A549 (cell line): ENCODE measurements around the gene NOS3. TPM values are rescaled to one million over a fixed set of nuclear protein-coding genes. Genes with fewer than 3 reads are reported as not detected.

ENCODE experiments used
- ATAC-seq, 2 experiments: fragments of 200-7000 bp in 1 of 2; fragments of >200 bp in 1 of 2; cut with Nextera tagmentation in 1 of 2; cut with Tn5 transposase in 1 of 2; 3 replicates each; pipeline versions ENCODE4 v1.8.0 to v1.9.1; 2018 to 2020; ENCODE audit warnings: mild to moderate bottlenecking in 1 of 2, moderate library complexity in 1 of 2
- CTCF ChIA-PET: fragments of 300-600 bp; sonication (Branson Sonifier 250); formaldehyde crosslinking; extraction: SDS; loops from one replicate; lab custom pipeline; 2021; ENCODE audit warnings: antibody characterized with exemption, inconsistent platforms; lab: Yijun Ruan, JAX
- POLR2A ChIA-PET: fragments of 350-600 bp; formaldehyde crosslinking; extraction: SDS; loops from one replicate; lab custom pipeline; 2021; ENCODE audit warnings: antibody characterized with exemption, inconsistent platforms; lab: Yijun Ruan, JAX
- DNase-seq, 2 experiments: peaks; one replicate each; pipeline versions ENCODE4 v3.0.0 to v3.0.0-alpha.2; 2011 to 2016; ENCODE audit warnings: low read depth in 1 of 2, low spot score in 1 of 2
- FAIRE-seq: peaks from 2 replicates; lab custom pipeline; 2011; peaks lifted over from hg19 to GRCh38; lab: Jason Lieb, UNC
- H3K27ac ChIP-seq, 2 experiments: fragments of >200 bp; sonication (Bioruptor Twin); formaldehyde crosslinking; 3 replicates each; pipeline ENCODE4 v1.5.1; 2016 to 2017
- H3K4me1 ChIP-seq: fragments of >200 bp; sonication (Bioruptor Twin); formaldehyde crosslinking; 3 replicates; pipeline ENCODE4 v1.6.1; 2016
- H3K4me2 ChIP-seq: fragments of >200 bp; sonication (Bioruptor Twin); formaldehyde crosslinking; 3 replicates; pipeline ENCODE4 v1.6.1; 2016
- H3K4me3 ChIP-seq: fragments of >200 bp; sonication (Bioruptor Twin); formaldehyde crosslinking; 3 replicates; pipeline ENCODE4 v1.5.1; 2016
- H3K9me3 ChIP-seq: fragments of >200 bp; sonication (Bioruptor Twin); formaldehyde crosslinking; 3 replicates; pipeline ENCODE4 v1.6.1; 2016
- CBX2 ChIP-seq: fragments of 200-600 bp; sonication (generic); IDR thresholded peaks from 2 replicates; pipeline ENCODE4 v1.6.1; 2016; ENCODE audit warnings: low read depth, mild to moderate bottlenecking, borderline replicate concordance
- CEBPB ChIP-seq, 2 experiments: fragments of >200 bp in 1 of 2; sonication (Bioruptor Twin) in 1 of 2; formaldehyde crosslinking in 1 of 2; IDR thresholded peaks; 2 replicates each; pipeline ENCODE4 v1.6.1; 2012 to 2016
- EHF ChIP-seq: fragments of 250-450 bp; sonication (Bioruptor Pico); IDR thresholded peaks from 2 replicates; pipeline ENCODE4 v1.5.0; 2020; ENCODE audit warnings: mild to moderate bottlenecking
- FOSB ChIP-seq: fragments of 250-450 bp; sonication (Bioruptor Pico); IDR thresholded peaks from 2 replicates; pipeline ENCODE4 v1.5.0; 2020; ENCODE audit warnings: mild to moderate bottlenecking, moderate library complexity
- HEYL ChIP-seq: fragments of 250-450 bp; sonication (Bioruptor Pico); IDR thresholded peaks from 2 replicates; pipeline ENCODE4 v1.8.0; 2021; ENCODE audit warnings: mild to moderate bottlenecking, moderate library complexity
- HOXA7 ChIP-seq: fragments of 250-450 bp; sonication (Bioruptor Pico); IDR thresholded peaks from 2 replicates; pipeline ENCODE4 v1.5.0; 2020; ENCODE audit warnings: mild to moderate bottlenecking, moderate library complexity
- HOXB5 ChIP-seq: fragments of 250-450 bp; sonication (Bioruptor Pico); IDR thresholded peaks from 2 replicates; pipeline ENCODE4 v1.5.0; 2020; ENCODE audit warnings: mild to moderate bottlenecking, moderate library complexity
- JUN ChIP-seq, 2 experiments: fragments of >200 bp; sonication (Bioruptor Twin); formaldehyde crosslinking; IDR thresholded peaks; 2 replicates in 1 of 2; 3 replicates in 1 of 2; pipeline ENCODE4 v1.6.1; 2016 to 2017
- JUNB ChIP-seq: fragments of >200 bp; sonication (Bioruptor Twin); formaldehyde crosslinking; IDR thresholded peaks from 2 replicates; pipeline ENCODE4 v1.6.1; 2016
- KDM5A ChIP-seq: fragments of 200-600 bp; sonication (generic); IDR thresholded peaks from 2 replicates; pipeline ENCODE4 v1.6.1; 2016; ENCODE audit warnings: antibody characterized with exemption, mild to moderate bottlenecking
- NFE2L2 ChIP-seq: fragments of 150-350 bp; conservative IDR thresholded peaks from 2 replicates; pipeline ENCODE4 v1.6.1; 2014; ENCODE audit warnings: low read length
- NR3C1 ChIP-seq: fragments of >200 bp; sonication (Bioruptor Twin); formaldehyde crosslinking; IDR thresholded peaks from 3 replicates; pipeline ENCODE4 v1.6.1; 2017
- PHF8 ChIP-seq: fragments of 200-600 bp; sonication (generic); IDR thresholded peaks from 2 replicates; pipeline ENCODE4 v1.6.1; 2016; ENCODE audit warnings: low read depth, mild to moderate bottlenecking, antibody characterized with exemption, moderate library complexity, borderline replicate concordance
- POLR2A ChIP-seq: IDR thresholded peaks from 2 replicates; pipeline ENCODE4 v1.6.1; 2012; ENCODE audit warnings: mild to moderate bottlenecking, low read length
- RARB ChIP-seq: fragments of 250-450 bp; sonication (Bioruptor Pico); IDR thresholded peaks from 2 replicates; pipeline ENCODE4 v1.8.0; 2021; ENCODE audit warnings: mild to moderate bottlenecking, moderate library complexity
- RFX5 ChIP-seq: fragments of 450-650 bp; IDR thresholded peaks from 2 replicates; pipeline ENCODE4 v1.7.1; 2014; ENCODE audit warnings: antibody characterized with exemption, mild to moderate bottlenecking, moderate library complexity
- RNF2 ChIP-seq: fragments of 200-600 bp; sonication (generic); IDR thresholded peaks from 2 replicates; pipeline ENCODE4 v1.6.1; 2016; ENCODE audit warnings: low read depth, mild to moderate bottlenecking, antibody characterized with exemption, moderate library complexity, borderline replicate concordance
- SMC3 ChIP-seq: fragments of >200 bp; sonication (Bioruptor Twin); formaldehyde crosslinking; IDR thresholded peaks from 3 replicates; pipeline ENCODE4 v1.6.1; 2018; ENCODE audit warnings: inconsistent platforms
- TFCP2L1 ChIP-seq: fragments of 250-450 bp; sonication (Bioruptor Pico); IDR thresholded peaks from 2 replicates; pipeline ENCODE4 v1.5.0; 2021; ENCODE audit warnings: mild to moderate bottlenecking
- TP53 ChIP-seq: fragments of 250-450 bp; sonication (Bioruptor Pico); IDR thresholded peaks from 2 replicates; pipeline ENCODE4 v1.5.0; 2021; ENCODE audit warnings: mild to moderate bottlenecking, moderate library complexity
- ZC3H11A ChIP-seq: fragments of 450-650 bp; IDR thresholded peaks from 2 replicates; pipeline ENCODE4 v1.6.1; 2014; ENCODE audit warnings: antibody characterized with exemption, mild to moderate bottlenecking
- ZNF302 ChIP-seq: fragments of 250-450 bp; sonication (Bioruptor Pico); IDR thresholded peaks from 2 replicates; pipeline ENCODE4 v1.9.0; 2021; ENCODE audit warnings: inconsistent platforms, mild to moderate bottlenecking, moderate library complexity
- ZSCAN20 ChIP-seq: fragments of 250-450 bp; sonication (Bioruptor Pico); IDR thresholded peaks from 2 replicates; pipeline ENCODE4 v1.8.0; 2022; ENCODE audit warnings: mild to moderate bottlenecking, moderate library complexity
- whole genome bisulfite sequencing: methylation state at CpG from one replicate; pipeline ENCODE4 v1.1.6; 2017; ENCODE audit errors: missing lambda C conversion rate; 5-methylcytosine and 5-hydroxymethylcytosine counted together
- polyA plus RNA-seq, 4 experiments: library from polyadenylated mRNA; depleted of rRNA in 3 of 4; stranded (reverse); fragments of >200 nt; fragmentation: RNase III in 1 of 4; extraction: RNeasy Plus Mini Kit Qiagen cat#74134 plus additional on column Dnase treatment in 1 of 4; gene quantifications; 2 replicates in 3 of 4; 3 replicates in 1 of 4; pipeline ENCODE4 v1.2.3, GENCODE V29; 2011 to 2017
- TF ChIP-seq, protein P1 (sequence below): fragments of 200-600 bp; sonication (generic); IDR thresholded peaks from 2 replicates; pipeline ENCODE4 v1.6.1; 2016; ENCODE audit warnings: antibody characterized with exemption, mild to moderate bottlenecking, moderate library complexity
- TF ChIP-seq, protein P2 (sequence below): IDR thresholded peaks from 2 replicates; pipeline ENCODE4 v1.6.1; 2012
- TF ChIP-seq, protein P3 (sequence below): fragments of >200 bp; sonication (Bioruptor Twin); formaldehyde crosslinking; IDR thresholded peaks from 2 replicates; pipeline ENCODE4 v1.6.1; 2016
- TF ChIP-seq, protein P4 (sequence below): fragments of >200 bp; sonication (Bioruptor Twin); formaldehyde crosslinking; IDR thresholded peaks from 3 replicates; pipeline ENCODE4 v1.5.1; 2016
- TF ChIP-seq, protein P5 (sequence below): IDR thresholded peaks from 2 replicates; pipeline ENCODE4 v1.6.1; 2012

NOS3 gene
- polyA plus RNA-seq, 2 of the 4 experiments (the other 2 are of a cell fraction): 0.52 to 0.71 TPM

DNA sequence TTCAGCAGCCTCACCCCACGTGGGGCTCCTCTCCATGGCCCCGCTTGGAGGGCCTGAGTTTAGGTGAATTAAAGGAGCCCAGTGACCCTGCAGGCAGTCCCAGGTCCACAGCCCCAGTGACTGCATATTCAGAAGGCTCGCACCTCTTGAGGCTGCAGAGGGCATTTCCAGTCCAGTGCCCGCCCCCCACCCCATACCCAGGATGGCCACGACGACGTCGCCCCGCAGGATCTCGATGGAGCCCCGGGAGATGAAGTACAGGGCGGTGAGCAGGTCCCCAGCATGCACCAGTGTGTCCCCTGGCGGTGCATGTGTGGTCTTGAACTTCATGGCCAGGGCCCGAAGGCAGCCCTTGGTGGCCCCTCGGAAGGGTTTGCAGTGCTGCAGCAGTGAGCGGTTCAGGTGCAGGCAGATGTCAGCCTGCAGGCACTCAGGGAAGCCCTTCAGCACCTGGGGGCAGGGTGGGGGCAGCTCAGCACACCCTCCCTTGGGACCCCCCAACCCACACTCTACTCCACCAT lies 40.8 kb upstream of the NOS3 start:
- H3K4me3 ChIP-seq: no peak overlapping the region
- no peaks in the 10 kb centered on the region for H3K4me1 ChIP-seq
- DNase-seq (no peak), FAIRE-seq (no peak), ATAC-seq (no peak)
- no peak overlapping the region for H3K27ac ChIP-seq
- no peaks in the 10 kb centered on the region for H3K9me3 ChIP-seq
- 79% methylated on average over 5 of the region's 16 CpGs for WGBS
- H3K4me2 ChIP-seq: no peak overlapping the region
- ChIA-PET POLR2A (no interaction called here), CTCF (interaction anchor here (1.1 to 1.2 kb wide), 3 partner anchors 51 to 70 kb away, joined by 3 to 8 read pairs (median 4); no protein-coding TSS in a partner anchor)
- TF ChIP-seq, protein P1, sequence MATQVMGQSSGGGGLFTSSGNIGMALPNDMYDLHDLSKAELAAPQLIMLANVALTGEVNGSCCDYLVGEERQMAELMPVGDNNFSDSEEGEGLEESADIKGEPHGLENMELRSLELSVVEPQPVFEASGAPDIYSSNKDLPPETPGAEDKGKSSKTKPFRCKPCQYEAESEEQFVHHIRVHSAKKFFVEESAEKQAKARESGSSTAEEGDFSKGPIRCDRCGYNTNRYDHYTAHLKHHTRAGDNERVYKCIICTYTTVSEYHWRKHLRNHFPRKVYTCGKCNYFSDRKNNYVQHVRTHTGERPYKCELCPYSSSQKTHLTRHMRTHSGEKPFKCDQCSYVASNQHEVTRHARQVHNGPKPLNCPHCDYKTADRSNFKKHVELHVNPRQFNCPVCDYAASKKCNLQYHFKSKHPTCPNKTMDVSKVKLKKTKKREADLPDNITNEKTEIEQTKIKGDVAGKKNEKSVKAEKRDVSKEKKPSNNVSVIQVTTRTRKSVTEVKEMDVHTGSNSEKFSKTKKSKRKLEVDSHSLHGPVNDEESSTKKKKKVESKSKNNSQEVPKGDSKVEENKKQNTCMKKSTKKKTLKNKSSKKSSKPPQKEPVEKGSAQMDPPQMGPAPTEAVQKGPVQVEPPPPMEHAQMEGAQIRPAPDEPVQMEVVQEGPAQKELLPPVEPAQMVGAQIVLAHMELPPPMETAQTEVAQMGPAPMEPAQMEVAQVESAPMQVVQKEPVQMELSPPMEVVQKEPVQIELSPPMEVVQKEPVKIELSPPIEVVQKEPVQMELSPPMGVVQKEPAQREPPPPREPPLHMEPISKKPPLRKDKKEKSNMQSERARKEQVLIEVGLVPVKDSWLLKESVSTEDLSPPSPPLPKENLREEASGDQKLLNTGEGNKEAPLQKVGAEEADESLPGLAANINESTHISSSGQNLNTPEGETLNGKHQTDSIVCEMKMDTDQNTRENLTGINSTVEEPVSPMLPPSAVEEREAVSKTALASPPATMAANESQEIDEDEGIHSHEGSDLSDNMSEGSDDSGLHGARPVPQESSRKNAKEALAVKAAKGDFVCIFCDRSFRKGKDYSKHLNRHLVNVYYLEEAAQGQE: no peak

DNA sequence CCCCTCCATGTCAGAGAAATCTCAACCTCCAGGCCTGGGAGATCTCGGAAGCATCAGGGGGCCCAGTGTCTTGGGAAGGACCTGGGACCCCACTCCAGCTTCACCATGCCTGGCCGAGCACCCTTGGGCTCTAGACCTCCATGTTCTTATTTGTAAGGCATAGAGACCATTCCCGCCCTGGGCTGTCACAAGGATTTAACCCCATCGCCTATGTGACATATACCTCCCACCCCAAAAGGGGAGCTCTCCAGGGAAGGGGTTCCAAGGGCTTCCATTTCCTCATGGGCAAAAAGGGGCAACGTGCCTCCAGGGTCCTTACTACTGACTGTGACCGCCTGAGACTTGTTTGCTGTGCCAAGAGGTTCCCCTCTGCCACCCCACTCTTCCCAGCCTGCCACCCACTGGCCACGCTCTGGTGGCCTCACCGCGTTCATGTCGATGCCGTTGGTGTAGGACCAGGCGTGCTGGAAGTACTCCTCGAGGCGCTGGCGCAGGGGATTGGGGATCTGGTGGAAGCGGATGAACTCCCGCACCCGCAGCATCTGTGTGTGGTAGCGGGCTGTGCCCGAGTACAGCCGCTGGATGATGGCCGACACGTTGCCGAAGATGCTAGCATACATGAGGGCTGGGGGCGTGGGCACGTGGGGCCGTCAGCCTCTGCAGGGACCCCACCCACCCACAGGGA lies 40.2 kb upstream of the NOS3 start:
- Histone ChIP-seq H3K27ac (no peak overlapping the region), H3K4me1 (no peaks in the 10 kb centered on the region), H3K9me3 (no peaks in the 10 kb centered on the region), H3K4me3 (no peak overlapping the region), H3K4me2 (no peak overlapping the region)
- DNase-seq (no peak), ATAC-seq (no peak), FAIRE-seq (no peak)
- CTCF ChIA-PET: interaction anchor here (1.1 kb wide), 1 partner anchor 52 kb away, joined by 8 read pairs; no protein-coding TSS in a partner anchor
- 78% methylated on average over 26 of the region's 27 CpGs for WGBS
- POLR2A ChIA-PET: no interaction called here
- no peak for TF ChIP-seq POLR2A
- TF ChIP-seq, protein P2, sequence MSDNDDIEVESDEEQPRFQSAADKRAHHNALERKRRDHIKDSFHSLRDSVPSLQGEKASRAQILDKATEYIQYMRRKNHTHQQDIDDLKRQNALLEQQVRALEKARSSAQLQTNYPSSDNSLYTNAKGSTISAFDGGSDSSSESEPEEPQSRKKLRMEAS: no peak
- no peak for TF ChIP-seq ZSCAN20 (CRISPR knock-in tag)
- TF ChIP-seq NFE2L2: no peak
- TF ChIP-seq JUNB: no peak
- TF ChIP-seq HOXA7 (CRISPR knock-in tag): no peak
- TF ChIP-seq, protein P3, sequence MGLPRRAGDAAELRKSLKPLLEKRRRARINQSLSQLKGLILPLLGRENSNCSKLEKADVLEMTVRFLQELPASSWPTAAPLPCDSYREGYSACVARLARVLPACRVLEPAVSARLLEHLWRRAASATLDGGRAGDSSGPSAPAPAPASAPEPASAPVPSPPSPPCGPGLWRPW: no peak
- no peak for TF ChIP-seq TFCP2L1 (CRISPR knock-in tag)
- TF ChIP-seq FOSB (CRISPR knock-in tag): no peak
- TF ChIP-seq, protein P4, sequence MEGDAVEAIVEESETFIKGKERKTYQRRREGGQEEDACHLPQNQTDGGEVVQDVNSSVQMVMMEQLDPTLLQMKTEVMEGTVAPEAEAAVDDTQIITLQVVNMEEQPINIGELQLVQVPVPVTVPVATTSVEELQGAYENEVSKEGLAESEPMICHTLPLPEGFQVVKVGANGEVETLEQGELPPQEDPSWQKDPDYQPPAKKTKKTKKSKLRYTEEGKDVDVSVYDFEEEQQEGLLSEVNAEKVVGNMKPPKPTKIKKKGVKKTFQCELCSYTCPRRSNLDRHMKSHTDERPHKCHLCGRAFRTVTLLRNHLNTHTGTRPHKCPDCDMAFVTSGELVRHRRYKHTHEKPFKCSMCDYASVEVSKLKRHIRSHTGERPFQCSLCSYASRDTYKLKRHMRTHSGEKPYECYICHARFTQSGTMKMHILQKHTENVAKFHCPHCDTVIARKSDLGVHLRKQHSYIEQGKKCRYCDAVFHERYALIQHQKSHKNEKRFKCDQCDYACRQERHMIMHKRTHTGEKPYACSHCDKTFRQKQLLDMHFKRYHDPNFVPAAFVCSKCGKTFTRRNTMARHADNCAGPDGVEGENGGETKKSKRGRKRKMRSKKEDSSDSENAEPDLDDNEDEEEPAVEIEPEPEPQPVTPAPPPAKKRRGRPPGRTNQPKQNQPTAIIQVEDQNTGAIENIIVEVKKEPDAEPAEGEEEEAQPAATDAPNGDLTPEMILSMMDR: no peak
- TF ChIP-seq CBX2: no peak
- no peak for TF ChIP-seq SMC3
- TF ChIP-seq HOXB5: no peak
- TF ChIP-seq HEYL (CRISPR knock-in tag): no peak

DNA sequence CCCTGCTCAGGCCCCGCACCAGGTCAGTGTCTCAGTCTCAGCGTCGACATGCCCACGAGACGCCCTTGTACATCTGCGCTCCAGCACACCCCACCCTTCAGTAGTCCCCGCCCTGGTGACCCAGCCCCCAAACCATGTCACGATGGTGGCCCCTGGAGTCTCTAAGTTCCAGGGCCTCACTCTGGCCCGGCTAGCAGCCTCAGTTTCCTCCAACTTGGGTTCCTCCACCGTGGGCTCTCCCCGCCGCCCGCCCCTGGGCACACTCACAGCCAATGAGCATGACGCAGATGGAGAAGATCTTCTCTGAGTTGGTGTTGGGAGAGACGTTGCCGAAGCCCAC lies 39.7 kb upstream of the NOS3 start:
- no peaks in the 10 kb centered on the region for H3K4me1 ChIP-seq
- ATAC-seq (no peak), FAIRE-seq (no peak), DNase-seq (no peak)
- no peak overlapping the region for H3K4me3 ChIP-seq
- H3K27ac ChIP-seq: no peak overlapping the region
- ChIA-PET CTCF (interaction anchor here (1.1 to 4.4 kb wide), 3 partner anchors 12 to 53 kb away, joined by 8 to 29 read pairs (median 16); no protein-coding TSS in a partner anchor), POLR2A (no interaction called here)
- H3K9me3 ChIP-seq: no peaks in the 10 kb centered on the region
- no peak overlapping the region for H3K4me2 ChIP-seq
- 80% methylated on average over 15 of the region's 16 CpGs for WGBS
- no peak for TF ChIP-seq ZC3H11A
- TF ChIP-seq CEBPB (IDR thresholded peaks at IDR 0.05): no peak
- TF ChIP-seq, protein P5, sequence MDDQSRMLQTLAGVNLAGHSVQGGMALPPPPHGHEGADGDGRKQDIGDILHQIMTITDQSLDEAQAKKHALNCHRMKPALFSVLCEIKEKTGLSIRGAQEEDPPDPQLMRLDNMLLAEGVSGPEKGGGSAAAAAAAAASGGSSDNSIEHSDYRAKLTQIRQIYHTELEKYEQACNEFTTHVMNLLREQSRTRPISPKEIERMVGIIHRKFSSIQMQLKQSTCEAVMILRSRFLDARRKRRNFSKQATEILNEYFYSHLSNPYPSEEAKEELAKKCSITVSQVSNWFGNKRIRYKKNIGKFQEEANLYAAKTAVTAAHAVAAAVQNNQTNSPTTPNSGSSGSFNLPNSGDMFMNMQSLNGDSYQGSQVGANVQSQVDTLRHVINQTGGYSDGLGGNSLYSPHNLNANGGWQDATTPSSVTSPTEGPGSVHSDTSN: no peak
- TF ChIP-seq ZNF302 (CRISPR knock-in tag): no peak
- no peak for TF ChIP-seq RNF2
- TF ChIP-seq RFX5: no peak
- no peak for TF ChIP-seq HOXA7 (CRISPR knock-in tag)
- no peak for TF ChIP-seq RARB (CRISPR knock-in tag)
- no peak for TF ChIP-seq EHF (CRISPR knock-in tag)
- no peak for TF ChIP-seq KDM5A
- no peak for TF ChIP-seq CBX2
- no peak for TF ChIP-seq PHF8
- no peak for TF ChIP-seq JUN (IDR thresholded peaks at IDR 0.05)
- no peak for TF ChIP-seq NR3C1
- TF ChIP-seq TP53 (CRISPR knock-in tag): no peak
